GM18519 (cell line): ENCODE results near the gene CALY.

Experiments
- ATAC-seq: cut with Tn5 transposase; IDR thresholded peaks from one replicate; pipeline ENCODE4 v1.9.1; 2021; ENCODE audit warnings: mild to moderate bottlenecking, moderate library complexity; ENCODE audit not compliant: unreplicated experiment, low FRiP score

CALY gene

DNA sequence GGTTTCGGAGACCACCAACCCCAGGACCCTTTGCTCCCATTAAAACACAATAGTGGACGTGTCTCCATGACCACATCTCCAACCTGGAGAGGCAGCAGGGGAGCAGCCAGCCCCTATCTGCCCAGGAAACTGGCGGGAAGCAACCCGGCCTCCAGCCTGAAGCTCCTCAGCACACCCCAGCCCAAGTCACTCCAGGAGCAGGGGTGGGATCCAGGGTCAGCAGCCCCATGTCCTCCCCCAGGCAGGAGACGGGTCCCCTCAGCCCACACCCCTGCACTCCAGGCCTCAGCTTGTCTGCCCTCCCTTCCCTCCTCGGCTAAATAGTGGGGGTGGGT is 60.6 kb downstream of the CALY start:
- ATAC-seq: no peak

DNA sequence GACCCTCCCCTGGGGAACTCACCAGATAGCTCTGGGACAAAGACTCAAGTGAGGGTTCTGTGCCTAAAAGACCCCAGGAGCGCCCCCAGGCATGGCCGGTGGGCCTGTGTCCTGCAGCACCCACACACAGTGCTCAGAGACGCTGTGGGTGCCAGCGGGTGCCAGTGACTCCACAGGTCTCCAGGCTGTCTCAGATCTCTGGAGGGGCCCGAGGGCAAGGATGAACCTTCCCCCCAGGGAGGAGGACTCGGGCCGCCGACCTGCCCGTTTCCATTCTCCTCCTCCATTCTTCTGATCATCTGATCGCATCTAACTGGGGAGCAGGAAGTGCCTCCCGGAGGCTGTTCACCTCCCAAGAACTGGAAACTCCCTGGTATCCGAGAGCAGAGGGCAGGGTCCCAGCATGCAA is 61.0 kb downstream of the CALY start:
- ATAC-seq: no peak

DNA sequence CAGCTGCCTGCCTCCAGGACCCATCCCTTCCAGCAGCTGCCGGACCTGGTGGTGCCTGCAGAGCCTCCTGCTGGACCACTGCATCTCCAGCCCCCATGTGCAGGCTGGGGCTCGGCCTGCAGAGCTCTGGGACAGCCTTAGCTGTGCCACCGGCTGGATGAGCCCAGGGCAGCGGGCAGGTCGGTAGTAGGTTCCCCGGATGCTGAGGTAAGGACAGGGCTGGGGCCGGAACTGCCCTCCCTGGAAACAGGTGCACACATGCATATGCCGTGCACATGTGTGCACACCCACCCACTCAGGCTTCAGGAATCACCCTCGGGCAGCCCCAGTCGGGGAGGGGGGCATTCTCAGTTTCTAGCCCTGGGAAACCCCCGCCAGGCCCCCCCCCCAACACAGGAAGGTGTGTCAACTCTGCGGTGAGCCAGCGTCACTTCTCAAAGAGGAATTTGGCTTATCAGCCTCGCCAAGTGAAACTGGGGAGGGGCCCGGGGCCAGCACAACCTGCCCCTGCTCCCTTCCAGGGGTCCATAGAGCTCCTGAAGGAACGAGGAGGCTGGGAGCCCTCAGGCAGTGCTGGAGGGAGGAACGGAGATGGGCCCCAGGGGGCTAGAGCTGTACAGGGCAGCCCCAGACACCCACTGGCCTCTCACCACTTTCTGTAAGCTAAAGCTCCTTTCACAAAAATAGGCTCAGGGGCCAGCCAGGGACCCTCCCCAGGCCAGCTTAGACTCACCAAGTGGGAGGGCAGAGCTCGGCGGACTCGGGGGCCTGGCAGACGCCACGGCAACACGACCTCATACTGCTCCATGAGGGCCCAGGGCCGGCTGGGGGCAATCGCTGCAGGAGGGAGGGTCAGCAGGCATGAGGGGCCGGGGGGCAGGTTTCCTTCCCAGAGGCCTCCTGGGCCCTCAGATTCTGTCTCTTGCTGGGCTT is 61.7 kb downstream of the CALY start:
- ATAC-seq: peak; percentile 37
